SU-DHL-6 (cell line): ENCODE data around the gene EFCAB11.
A peak's percentile ranks its signal among the peaks of the same experiment; 100 is the strongest.

Source experiments
- H2AFZ ChIP-seq: fragments of 200-600 bp; sonication (generic); 2 replicates; pipeline ENCODE4 v1.6.1; 2014; ENCODE audit warnings: low read depth, mild to moderate bottlenecking, moderate library complexity, mixed read lengths, antibody characterized with exemption, low read length; ENCODE audit not compliant: severe bottlenecking
- H3F3A ChIP-seq: fragments of 200-600 bp; shearing (Covaris generic); 2 replicates; pipeline ENCODE4 v1.6.0; 2016; ENCODE audit warnings: antibody characterized with exemption, mild to moderate bottlenecking; ENCODE audit not compliant: insufficient read depth
- H3K27ac ChIP-seq: fragments of 200-600 bp; sonication (generic); 2 replicates; pipeline ENCODE4 v1.5.1; 2016; ENCODE audit warnings: low read depth, mild to moderate bottlenecking, low read length, moderate library complexity, mixed read lengths
- H3K27me3 ChIP-seq: fragments of 200-600 bp; sonication (generic), shearing (Covaris generic); 2 replicates; pipeline ENCODE4 v1.6.0; 2014; ENCODE audit warnings: mild to moderate bottlenecking, low read length
- H3K36me3 ChIP-seq: fragments of 200-600 bp; sonication (generic); 2 replicates; pipeline ENCODE4 v1.6.1; 2014; ENCODE audit warnings: mild to moderate bottlenecking, low read length, mixed read lengths
- H3K4me2 ChIP-seq: fragments of 300-600, 200-600 bp; shearing (Covaris generic), sonication (generic); 2 replicates; pipeline ENCODE4 v1.6.0; 2014; ENCODE audit warnings: low read length, low read depth, mild to moderate bottlenecking; ENCODE audit not compliant: poor library complexity, severe bottlenecking
- H3K4me3 ChIP-seq: fragments of 200-600 bp; sonication (generic); 2 replicates; pipeline ENCODE4 v1.5.1; 2014; ENCODE audit warnings: antibody characterized with exemption, low read length, mild to moderate bottlenecking, mixed read lengths; ENCODE audit not compliant: insufficient read depth, poor library complexity, severe bottlenecking
- H3K79me2 ChIP-seq: fragments of 200-600 bp; sonication (generic); 2 replicates; pipeline ENCODE4 v1.6.1; 2014; ENCODE audit warnings: mild to moderate bottlenecking, low read length, moderate library complexity; ENCODE audit not compliant: insufficient read depth
- H3K9ac ChIP-seq: fragments of 200-600 bp; sonication (generic); 2 replicates; pipeline ENCODE4 v1.7.0; 2014; ENCODE audit warnings: mild to moderate bottlenecking, low read length
- H3K9me2 ChIP-seq: fragments of 200-600 bp; sonication (generic); replicated peaks from 2 replicates; pipeline ENCODE4 v1.6.1; 2014; ENCODE audit warnings: low read length; ENCODE audit not compliant: insufficient read depth
- H3K9me3 ChIP-seq: fragments of 200-600 bp; sonication (generic); 2 replicates; pipeline ENCODE4 v1.6.1; 2014; ENCODE audit warnings: low read length, mixed read lengths; ENCODE audit not compliant: insufficient read depth
- H4K20me1 ChIP-seq: fragments of 200-600 bp; sonication (generic); 2 replicates; pipeline ENCODE4 v1.6.1; 2014; ENCODE audit warnings: low read depth, mild to moderate bottlenecking, antibody characterized with exemption, low read length, moderate library complexity, mixed read lengths
- CTCF ChIP-seq: fragments of 200-600 bp; sonication (generic); IDR thresholded peaks from one replicate; pipeline ENCODE4 v1.5.1; 2017; ENCODE audit warnings: antibody characterized with exemption, mild to moderate bottlenecking, low read length, moderate library complexity; ENCODE audit not compliant: insufficient read depth, poor library complexity, severe bottlenecking
- EZH2phosphoT487 ChIP-seq: fragments of 200-600 bp; sonication (generic), shearing (Covaris generic); conservative IDR thresholded peaks from 2 replicates; pipeline ENCODE4 v1.6.1; 2018; ENCODE audit warnings: mild to moderate bottlenecking, antibody characterized with exemption, low read length, moderate library complexity, mixed read lengths

The EFCAB11 gene

GRCh38 chr14:89953602-89954001 is 928 bp downstream of the EFCAB11 start:
- no peaks in the 10 kb centered on the region for H3K27me3 ChIP-seq
- peaks cover 15% of the 10 kb centered on the region; the same call in 1 of the 2 replicates for H3K9me3 ChIP-seq
- no peaks in the 10 kb centered on the region for H3K9me2 ChIP-seq
- peaks cover 28% of the 10 kb centered on the region for H3K36me3 ChIP-seq
- peak overlapping the region; percentile 46 for H2AFZ ChIP-seq
- peak overlapping the region; percentile 68 for H3K9ac ChIP-seq
- H3K79me2 ChIP-seq, result peaks cover 22% of the 10 kb centered on the region
- peak overlapping the region; percentile 33 for H3K27ac ChIP-seq
- H3K4me2 ChIP-seq, result peak overlapping the region; percentile 85
- 0 out of 2 replicates have a peak, but pooled peaks cover 4% of the 10 kb centered on the region for H3F3A ChIP-seq
- TF ChIP-seq CTCF, result no peak
- TF ChIP-seq EZH2phosphoT487, result no peak
- H4K20me1 ChIP-seq, result no peaks in the 10 kb centered on the region
- peak overlapping the region; percentile 69 for H3K4me3 ChIP-seq

- Histone ChIP-seq H3K9me2 (no peaks in the 10 kb centered on the region), H3K4me2 (no peak overlapping the region), H4K20me1 (no peaks in the 10 kb centered on the region), H3K9me3 (peaks cover 6% of the 10 kb centered on the region; the same call in 1 of the 2 replicates), H3K27ac (no peak overlapping the region), H2AFZ (no peak overlapping the region), H3K4me3 (no peak overlapping the region), H3F3A (0 out of 2 replicates have a peak, but pooled peaks cover 4% of the 10 kb centered on the region), H3K9ac (no peak overlapping the region), H3K27me3 (no peaks in the 10 kb centered on the region), H3K36me3 (peaks cover 18% of the 10 kb centered on the region), H3K79me2 (peaks cover 15% of the 10 kb centered on the region)
- TF ChIP-seq CTCF, result no peak
- TF ChIP-seq EZH2phosphoT487, result no peak
Measured at GRCh38 chr14:89952576-89952975, 2.0 kb downstream of the EFCAB11 start.

GRCh38 chr14:89947344-89947743 is 7.2 kb downstream of the EFCAB11 start:
- H3K9me3 ChIP-seq, result no peaks in the 10 kb centered on the region
- H3K9me2 ChIP-seq, result no peaks in the 10 kb centered on the region
- H4K20me1 ChIP-seq, result no peaks in the 10 kb centered on the region
- TF ChIP-seq EZH2phosphoT487 (no peak), CTCF (no peak)
- H3K4me3 ChIP-seq, result no peak overlapping the region
- no peak overlapping the region for H3K27ac ChIP-seq
- H3K4me2 ChIP-seq, result no peak overlapping the region
- no peak overlapping the region for H3K9ac ChIP-seq
- H3F3A ChIP-seq, result 0 out of 2 replicates have a peak, but pooled peaks cover 4% of the 10 kb centered on the region
- H2AFZ ChIP-seq, result no peak overlapping the region
- no peaks in the 10 kb centered on the region for H3K79me2 ChIP-seq
- peaks cover 10% of the 10 kb centered on the region for H3K36me3 ChIP-seq
- no peaks in the 10 kb centered on the region for H3K27me3 ChIP-seq
